ENCODE measurements around the gene SOX5.
"Not testable (repeated sequence)": the region's sequence is repeated elsewhere in the genome, so short reads cannot be mapped to it uniquely, and the experiment has no call there.

Gene SOX5

DNA sequence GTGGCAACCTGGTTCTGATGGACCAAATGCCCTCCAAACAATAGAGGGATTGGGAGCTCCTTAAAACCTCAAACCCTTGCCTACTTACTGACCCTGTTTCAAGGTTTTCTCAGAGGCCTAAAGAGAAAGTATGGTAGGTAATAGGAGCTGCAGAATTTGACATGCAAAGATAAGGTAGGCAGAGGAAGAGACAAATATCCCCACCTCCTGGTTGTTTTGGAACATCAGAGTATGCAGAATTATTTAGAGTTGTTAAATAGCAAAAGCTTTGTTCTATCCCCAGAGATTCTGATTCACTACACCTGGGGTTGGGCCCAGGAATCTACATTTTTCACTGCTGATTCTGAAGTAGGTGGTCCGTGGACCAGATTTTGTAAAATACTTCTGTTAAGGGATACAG is 421.2 kb downstream of the SOX5 start:
- no peak for DNase-seq

GRCh38 chr12:23525450-23526072 is 423.9 kb downstream of the SOX5 start:
- DNase-seq, result no peak

DNA sequence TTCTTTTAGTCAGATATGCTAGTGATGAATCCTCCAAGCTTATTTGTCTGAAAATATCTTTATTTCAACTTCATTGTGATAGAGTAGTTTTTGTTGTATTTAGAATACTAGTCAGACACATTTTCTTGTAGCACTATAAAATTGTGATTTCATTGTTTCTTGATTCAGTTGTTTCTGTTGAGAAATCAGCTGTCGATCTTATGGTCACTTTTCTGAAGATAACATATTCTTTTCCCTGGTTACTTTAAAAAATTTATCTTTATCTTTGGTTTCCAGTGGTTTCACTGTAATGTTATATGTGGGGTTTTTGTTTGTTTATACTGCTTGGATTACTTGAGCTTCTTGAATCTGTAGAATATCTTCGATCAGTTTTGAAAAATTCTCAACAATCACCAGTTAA is 426.1 kb downstream of the SOX5 start:
- no peak for DNase-seq

- DNase-seq, result not testable (repeated sequence)
These were observed 430.0 kb downstream of the SOX5 start for GRCh38 chr12:23519444-23519843.

GRCh38 chr12:23515785-23516184 is 433.7 kb downstream of the SOX5 start:
- DNase-seq, result not testable (repeated sequence)

- no peak for DNase-seq
These were observed 439.0 kb downstream of the SOX5 start for GRCh38 chr12:23510484-23510883.

- not testable (repeated sequence) for DNase-seq
These were observed 439.6 kb downstream of the SOX5 start for GRCh38 chr12:23509832-23510231.

DNA sequence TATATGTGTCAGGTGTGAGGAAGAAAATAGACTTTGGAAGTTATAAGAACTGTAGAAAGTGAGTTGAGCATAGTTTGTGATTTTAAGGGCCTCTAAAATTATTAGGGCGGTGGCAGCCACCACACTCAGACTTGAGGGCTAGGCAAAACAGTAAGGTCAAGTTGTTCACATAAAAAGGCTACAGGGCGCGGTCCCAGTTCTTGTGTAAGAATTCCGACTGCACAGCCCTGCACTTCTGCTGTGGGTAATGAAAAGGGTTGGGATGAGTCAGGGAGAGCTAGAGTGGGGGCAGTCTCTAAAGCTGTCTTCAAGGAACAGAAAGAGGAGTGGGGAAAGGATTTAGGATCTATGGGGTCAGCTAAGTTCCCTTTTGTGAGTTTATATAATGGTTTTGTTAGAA is 441.7 kb downstream of the SOX5 start:
- not testable (repeated sequence) for DNase-seq

DNA sequence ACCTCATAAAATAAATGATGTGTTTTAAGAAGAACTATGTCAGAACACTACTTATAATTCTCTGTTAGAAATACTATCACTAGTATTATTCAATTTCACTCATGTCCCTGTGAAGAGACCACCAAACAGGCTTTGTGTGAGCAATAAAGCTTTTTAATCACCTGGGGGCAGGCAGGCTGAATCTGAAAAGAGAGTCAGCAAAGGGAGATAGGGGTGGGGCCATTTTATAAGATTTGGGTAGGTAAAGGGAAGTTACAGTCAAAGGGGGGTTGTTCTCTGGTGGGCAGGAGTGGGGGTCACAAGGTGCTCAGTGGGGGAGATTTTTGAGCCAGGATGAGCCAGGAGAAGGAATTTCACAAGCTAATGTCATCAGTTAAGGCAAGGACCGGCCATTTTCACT is 443.7 kb downstream of the SOX5 start:
- DNase-seq, result not testable (repeated sequence)

DNA sequence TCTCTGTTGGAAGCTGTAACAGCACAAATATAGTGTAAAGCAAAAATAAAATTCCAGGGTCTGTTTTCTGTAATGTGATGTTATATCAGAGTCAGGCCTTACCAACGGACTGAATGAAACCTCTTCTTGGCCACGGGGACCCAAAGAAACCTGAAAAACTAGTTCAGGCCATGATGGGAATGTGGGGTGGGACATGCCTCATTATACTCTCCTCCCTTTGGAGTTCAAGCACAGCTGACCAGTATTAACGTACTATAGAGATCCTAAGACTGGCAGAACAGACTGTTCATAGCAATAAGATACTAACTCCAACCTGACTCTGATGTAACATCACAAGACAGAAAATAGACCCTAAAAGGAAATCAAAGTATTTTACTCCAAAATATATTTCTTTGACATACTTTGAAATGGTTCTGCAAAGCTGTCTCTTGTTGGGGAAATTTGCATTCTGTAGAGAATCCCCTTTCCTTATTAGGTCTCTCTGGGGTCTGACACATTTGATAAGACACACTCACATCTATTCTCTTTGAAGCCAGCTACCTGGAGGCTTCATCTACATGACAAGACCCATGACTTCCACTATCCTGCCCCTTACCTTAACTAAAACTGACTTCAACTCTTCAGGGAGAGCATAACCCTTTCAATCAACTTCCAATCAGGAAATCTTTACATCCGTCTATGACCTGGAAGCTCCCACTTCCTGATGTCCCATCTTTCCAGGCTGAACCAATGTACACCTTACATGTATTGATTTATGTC is 444.6 kb downstream of the SOX5 start:
- no peak for DNase-seq

- no peak for DNase-seq
These were observed 445.4 kb downstream of the SOX5 start for GRCh38 chr12:23504043-23504442.

GRCh38 chr12:23503544-23503943 is 445.9 kb downstream of the SOX5 start:
- no peak for DNase-seq

DNA sequence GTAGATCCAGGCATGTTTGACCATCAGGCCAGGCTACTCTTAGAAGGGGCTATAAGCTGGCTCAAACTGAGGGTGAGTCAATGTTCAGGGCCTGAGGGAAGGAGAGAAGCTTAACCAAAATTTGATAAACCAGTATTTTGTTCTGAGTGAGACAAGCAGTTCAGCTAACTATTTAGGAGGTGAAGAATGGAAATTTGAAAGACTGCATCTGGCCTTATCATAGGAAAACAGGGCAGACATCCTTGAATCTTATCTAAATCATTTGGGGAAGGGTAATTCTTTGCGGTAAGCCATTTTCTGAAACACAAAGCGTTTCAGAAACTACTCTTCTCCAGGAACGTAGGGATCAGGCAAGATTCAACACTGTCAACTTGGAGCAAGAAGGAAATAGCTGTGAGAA is 447.2 kb downstream of the SOX5 start:
- DNase-seq, result no peak

DNA sequence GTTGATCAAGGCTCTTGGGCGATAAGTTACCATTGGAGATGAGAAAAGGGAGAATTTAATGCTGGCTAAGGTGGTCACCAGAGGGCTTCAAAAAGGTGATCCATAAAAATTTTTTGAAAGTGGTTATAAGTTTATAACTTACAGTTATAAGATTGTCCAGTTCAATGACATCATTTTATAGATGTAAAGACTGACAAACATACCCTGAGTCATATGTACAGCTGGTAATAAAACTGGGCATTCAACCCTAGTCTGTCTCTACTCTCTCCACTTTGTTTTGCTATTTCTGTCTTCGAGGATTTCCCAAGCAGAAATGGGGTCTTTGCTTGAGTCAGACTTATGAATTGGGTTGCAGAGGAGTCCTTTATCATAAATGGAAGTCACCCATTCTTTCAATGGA is 454.0 kb downstream of the SOX5 start:
- no peak for DNase-seq

DNA sequence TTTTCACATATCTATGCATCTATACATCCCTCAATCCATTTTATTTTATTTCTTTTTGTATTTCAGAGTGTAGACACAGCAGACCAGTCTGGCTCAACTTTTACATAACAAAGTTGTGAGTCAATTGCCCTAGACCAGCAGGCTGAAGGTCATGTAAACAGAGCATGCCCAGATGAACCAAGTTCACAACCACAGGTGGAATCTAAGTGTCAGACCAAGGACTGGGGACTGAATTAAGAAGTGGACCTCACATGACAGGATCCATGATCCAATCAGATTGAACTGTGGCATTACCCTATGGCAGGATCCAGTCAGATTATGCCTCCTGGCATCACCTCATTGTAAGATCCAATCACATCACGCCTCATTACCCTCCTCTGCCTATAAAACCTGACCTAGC is 455.8 kb downstream of the SOX5 start:
- DNase-seq, result no peak

DNA sequence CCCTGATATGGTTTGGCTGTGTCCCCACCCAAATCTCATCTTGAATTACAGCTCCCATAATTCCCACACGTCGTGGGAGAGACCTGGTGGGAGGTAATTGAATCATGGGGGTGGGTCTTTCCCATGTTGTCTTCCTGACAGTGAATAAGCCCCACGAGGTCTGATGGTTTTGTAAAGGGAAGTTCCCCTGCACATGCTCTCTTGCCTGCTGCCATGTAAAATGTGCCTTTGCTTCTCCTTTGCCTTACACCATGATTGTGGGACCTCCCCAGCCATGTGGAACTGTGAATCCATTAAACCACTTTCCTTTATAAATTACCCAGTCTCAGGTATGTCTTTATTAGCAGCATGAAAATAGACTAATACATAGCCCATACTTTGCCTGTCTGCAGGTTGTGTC is 458.4 kb downstream of the SOX5 start:
- not testable (repeated sequence) for DNase-seq

DNA sequence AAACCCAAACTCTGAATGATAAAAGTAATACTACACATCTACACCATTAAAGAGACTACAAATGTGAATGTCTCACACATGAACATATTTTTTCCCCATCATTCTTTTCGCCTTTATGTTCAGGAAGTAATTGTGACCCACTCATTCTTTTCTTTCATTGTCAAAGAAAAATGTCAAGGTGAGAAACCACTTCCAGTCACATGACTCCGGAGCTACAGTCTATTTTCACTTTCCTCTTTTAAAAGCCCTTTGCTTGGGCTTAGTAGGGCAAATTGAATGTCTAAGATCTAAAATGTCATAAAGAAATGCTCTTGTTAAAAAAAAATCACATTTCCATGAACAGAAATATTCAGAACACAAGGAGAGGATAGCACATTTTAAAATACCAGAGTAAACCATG is 461.3 kb downstream of the SOX5 start:
- no peak for DNase-seq

DNA sequence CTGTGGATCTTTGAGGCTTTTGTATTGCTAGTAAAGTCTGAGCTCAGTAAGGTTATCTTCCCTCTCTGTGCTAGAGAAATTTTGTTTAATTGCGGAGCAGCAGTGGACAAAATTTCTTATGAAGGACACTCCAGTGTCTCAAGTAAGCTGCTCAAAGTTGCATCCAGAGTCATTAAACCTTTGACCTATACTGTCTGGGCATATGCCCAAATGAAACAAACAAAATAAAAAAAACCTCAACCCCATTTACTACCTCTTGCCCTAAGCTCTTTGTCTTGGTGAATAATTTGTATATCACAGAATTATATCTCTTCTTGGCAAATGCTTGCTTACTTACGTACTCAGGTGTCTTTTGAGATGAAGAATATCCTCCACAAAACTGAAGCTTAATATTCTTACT is 465.2 kb downstream of the SOX5 start:
- DNase-seq, result no peak

GRCh38 chr12:23482571-23482970 is 466.9 kb downstream of the SOX5 start:
- no peak for DNase-seq
